WI38 (cell line): ENCODE results near the gene CXCR6.

ENCODE experiments used
- H3K4me3 ChIP-seq: 2 replicates; pipeline ENCODE4 v1.5.1; 2011; ENCODE audit warnings: low read depth, mild to moderate bottlenecking, control low read depth, low read length
- TF ChIP-seq, protein P1 (sequence below): IDR thresholded peaks from 2 replicates; pipeline ENCODE4 v1.5.1; 2012; ENCODE audit warnings: low read depth, mild to moderate bottlenecking, control low read depth, low read length

The CXCR6 gene

DNA sequence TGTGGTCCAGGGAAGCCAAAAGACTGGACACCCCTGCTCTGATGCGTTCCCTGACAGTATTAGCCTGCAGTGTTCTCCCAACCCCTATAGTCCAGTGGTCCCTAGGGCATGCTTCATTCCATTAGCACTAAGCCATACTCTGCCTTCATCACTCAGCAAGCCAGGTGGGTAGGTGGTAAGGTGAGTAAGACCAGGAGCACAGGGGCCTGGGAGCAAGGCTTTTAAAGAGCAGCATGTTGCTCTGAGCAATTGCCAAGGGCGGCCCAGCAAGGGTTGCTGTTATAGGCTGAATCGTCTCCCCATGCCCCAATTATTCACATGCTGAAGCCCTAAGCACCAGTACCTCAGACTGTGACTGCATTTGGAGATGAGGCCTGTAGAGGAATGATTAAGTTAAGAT, 11.0 kb downstream of the CXCR6 start:
- H3K4me3 ChIP-seq = no peak overlapping the region
- TF ChIP-seq, protein P1, sequence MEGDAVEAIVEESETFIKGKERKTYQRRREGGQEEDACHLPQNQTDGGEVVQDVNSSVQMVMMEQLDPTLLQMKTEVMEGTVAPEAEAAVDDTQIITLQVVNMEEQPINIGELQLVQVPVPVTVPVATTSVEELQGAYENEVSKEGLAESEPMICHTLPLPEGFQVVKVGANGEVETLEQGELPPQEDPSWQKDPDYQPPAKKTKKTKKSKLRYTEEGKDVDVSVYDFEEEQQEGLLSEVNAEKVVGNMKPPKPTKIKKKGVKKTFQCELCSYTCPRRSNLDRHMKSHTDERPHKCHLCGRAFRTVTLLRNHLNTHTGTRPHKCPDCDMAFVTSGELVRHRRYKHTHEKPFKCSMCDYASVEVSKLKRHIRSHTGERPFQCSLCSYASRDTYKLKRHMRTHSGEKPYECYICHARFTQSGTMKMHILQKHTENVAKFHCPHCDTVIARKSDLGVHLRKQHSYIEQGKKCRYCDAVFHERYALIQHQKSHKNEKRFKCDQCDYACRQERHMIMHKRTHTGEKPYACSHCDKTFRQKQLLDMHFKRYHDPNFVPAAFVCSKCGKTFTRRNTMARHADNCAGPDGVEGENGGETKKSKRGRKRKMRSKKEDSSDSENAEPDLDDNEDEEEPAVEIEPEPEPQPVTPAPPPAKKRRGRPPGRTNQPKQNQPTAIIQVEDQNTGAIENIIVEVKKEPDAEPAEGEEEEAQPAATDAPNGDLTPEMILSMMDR = no peak

DNA sequence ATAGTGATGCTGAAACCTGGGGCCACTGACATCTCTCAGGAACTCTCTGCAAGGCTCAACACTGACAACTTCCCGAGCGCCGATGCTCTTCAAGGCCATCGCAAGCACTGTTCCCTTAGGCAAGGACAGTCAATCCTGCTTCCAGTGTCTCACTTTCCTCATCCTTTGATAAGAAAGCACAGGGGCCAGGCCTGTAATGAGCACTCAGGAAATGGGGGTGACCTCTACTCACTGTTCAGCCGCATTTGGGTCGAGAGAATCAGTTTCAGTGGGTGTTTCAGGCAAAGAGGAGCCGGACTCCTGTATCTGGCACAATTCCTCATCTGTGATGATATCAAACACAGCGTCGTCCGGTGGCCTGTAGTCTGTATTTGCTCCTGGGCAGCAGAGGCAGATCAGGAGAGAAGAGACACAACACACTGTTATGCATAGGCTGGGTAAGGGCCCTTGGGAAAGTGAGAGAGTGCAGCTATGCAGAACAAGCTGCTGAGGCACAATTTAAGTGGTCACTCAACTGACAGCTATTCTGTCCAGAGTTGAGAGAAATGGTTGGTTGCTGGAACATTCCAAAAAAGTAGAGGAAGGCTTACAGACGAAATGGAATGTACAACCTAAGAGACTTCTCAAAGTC, 11.9 kb downstream of the CXCR6 start:
- TF ChIP-seq, protein P1 = no peak
- no peak overlapping the region for H3K4me3 ChIP-seq

DNA sequence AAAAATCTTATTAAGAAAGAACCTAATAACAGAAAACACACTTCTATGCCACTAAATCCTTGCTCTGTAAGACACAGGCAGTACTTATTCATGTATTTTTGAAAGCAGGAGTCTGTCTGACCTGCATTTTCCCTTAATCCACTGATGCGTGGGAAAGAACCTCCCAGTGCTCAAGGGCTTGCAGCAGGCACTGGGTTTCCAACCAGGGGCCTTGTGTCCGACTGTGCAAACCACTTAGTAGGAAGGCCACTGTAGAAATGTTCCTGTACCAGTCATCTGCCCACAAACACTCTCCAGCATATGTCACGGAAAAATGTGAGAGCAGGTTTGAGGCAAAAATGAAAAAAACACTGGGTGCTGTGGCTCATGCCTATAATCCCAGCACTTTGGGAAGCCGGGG, 12.4 kb downstream of the CXCR6 start:
- TF ChIP-seq, protein P1 = no peak
- H3K4me3 ChIP-seq = no peak overlapping the region

DNA sequence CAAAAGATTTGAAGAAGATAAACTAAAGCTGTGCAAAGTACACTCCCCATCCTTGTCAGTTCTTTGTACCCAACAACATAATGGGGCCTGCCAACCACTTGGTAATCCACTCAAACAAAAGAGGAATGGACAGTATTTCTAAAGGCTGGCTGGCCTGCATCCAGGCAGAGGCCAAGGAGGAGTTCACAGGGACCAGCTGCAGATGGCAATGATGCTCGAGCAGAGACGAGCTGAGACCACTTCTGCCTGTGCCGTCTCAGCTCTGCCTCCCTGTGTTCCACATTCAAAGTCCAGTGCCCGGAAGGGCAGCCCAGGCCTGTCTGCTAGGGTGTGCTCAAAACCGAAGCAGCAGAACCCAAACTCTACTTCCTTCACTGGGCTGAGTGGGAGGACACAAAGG, 14.3 kb downstream of the CXCR6 start:
- no peak overlapping the region for H3K4me3 ChIP-seq
- TF ChIP-seq, protein P1 = no peak

DNA sequence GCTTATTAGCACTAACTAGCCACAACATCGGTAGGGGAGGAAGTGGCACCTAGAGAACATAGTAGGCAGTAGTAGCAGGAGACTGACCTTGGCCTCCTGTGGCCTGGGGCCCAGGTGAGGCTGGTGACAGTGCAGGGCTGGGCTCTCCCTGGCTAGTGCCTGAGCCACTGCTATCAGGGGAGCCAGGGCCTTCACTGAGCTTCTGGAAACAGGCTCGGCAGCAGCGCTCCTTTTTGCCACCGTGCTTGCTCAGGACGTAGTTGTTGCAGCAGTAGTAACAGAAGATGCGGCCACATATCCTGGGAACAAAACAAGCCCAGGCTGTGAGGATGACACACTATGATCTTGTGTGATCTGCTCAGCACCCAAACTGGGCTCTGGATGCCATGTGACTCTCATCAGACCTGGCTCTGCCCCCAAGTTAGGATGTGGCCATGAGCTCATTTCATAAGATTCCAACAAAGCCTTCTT, 15.1 kb downstream of the CXCR6 start:
- TF ChIP-seq, protein P1 = no peak
- no peak overlapping the region for H3K4me3 ChIP-seq

DNA sequence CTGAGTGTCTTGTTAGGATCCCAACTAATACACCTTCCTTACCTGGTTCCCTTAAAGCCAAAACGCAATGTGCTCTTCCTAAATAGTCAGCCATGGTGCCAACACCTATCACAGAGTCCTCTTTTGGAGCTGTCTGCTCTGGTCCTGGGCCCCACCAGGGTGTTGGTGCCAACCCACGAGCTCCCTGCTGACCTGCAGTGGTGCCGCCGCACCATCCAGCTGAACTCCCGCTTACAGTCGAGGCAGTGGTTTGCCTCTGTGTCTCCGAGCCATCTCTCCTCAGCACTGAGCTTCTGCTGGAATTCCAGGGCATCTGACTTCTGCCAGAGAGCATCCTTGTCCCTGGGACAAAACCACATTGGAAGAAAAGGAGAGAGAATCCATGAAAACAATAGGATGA, 15.9 kb downstream of the CXCR6 start:
- TF ChIP-seq, protein P1 = no peak

DNA sequence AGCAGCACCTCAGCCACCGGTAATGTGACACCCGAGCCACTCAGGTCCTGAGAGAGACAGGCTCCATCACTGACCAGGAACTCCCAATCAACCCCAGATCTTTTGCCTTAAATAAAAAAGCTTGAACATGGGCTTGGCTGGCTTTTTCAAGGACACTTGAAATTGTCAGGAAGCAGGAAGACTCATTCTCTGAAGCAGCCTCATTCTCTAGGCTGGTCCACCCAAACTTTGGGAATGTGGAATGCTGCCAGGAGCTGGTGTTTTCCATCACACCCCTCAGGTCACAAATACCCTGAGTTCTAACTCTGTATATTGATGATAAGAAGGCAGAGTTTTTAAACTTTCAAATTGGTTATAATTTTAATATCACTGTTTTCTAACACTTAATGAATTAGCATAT, 17.0 kb downstream of the CXCR6 start:
- TF ChIP-seq, protein P1 = no peak
- no peak overlapping the region for H3K4me3 ChIP-seq

More for the DNA sequence above, 15.9 kb downstream of the CXCR6 start:
- H3K4me3 ChIP-seq = no peak overlapping the region
